HG03439 (cell line): ENCODE data around the gene DPYSL4.

ENCODE experiments used
- ATAC-seq: cut with Tn5 transposase; IDR thresholded peaks from one replicate; pipeline ENCODE4 v1.9.1; 2021; ENCODE audit warnings: mild to moderate bottlenecking, moderate library complexity; ENCODE audit not compliant: unreplicated experiment

Gene DPYSL4

GRCh38 chr10:132239126-132240031 lies 52.6 kb downstream of the DPYSL4 start:
- no peak for ATAC-seq

DNA sequence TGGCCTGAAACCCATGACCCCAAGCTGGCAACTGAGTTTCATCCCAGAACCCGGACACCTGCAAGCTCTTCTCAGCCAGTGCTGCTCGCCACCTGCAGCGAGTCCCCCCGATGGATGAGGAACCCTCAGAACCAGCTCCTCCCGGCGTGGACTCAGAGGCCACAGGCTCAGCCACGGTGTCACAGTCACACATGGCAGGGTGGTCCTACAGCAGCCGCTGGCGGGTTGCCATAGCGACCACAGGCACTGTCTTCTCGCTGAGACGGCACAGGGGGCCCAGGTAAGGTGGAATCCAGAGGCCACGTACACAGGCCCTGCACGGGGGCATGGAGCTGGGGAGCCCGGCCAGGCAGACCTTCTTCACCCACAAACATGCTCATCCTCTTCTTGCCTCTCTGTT lies 53.4 kb downstream of the DPYSL4 start:
- ATAC-seq: no peak

- ATAC-seq: no peak
These were observed 53.8 kb downstream of the DPYSL4 start for GRCh38 chr10:132240581-132240980.

- ATAC-seq: no peak
These were observed 54.3 kb downstream of the DPYSL4 start for GRCh38 chr10:132241086-132241485.

- ATAC-seq: no peak
These were observed 54.7 kb downstream of the DPYSL4 start for GRCh38 chr10:132241496-132241895.

DNA sequence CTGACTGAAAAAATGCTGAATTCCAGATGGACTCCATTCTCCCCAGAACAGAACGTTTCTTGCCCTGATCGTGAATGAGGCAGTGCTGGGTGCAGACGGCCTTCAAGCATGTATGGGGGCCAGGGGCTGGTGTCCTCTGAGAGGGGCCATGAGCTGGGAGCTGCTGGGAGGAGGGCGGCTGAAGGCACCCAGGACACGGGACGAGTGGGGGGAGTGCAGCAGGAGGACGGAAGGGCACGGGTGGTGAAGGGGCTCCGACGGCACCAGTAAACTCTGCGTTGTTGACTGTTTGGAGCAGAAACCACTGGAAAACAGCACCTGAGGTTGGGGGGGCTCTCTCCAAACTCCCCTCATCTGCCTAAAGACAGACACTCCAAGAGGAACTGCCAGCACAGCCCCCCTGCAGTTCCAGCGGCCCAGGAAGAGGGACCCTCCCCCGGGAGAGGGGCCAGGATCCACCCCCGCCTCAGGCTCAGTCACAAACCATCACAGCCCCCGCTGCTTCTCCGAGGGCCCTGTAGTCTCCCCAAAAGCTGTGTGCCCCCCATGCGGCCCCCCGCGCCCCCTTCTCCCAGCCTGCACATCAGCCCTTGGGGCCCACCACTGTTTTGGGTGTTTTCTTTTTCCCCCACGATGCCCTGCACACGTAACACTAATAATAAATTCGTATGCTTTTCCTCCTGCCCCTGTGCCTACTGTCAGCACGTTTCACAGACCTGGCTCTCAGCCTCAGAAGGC lies 55.5 kb downstream of the DPYSL4 start:
- ATAC-seq: no peak

DNA sequence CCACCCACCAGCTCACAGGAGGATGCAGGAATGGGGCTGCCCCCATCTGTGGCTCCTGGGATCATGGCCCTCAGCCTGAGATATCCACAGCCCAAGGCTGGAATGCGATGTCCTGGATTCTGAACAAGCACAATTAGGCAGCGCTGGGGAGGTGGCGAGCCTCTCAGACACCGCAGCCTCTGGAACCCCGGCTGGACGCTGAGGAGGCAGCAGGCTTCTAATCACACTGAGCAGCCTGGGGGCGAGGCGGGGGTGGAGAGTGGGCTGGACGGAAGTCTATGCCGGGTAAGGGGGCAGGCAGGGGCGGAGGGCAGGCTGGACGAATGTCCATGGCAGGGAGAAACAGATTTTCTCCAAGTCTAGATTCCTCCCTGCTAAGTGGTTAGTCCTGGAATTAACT lies 56.4 kb downstream of the DPYSL4 start:
- no peak for ATAC-seq

GRCh38 chr10:132243626-132244025 lies 56.9 kb downstream of the DPYSL4 start:
- ATAC-seq: no peak

- no peak for ATAC-seq
These were observed 58.3 kb downstream of the DPYSL4 start for GRCh38 chr10:132245056-132245455.

DNA sequence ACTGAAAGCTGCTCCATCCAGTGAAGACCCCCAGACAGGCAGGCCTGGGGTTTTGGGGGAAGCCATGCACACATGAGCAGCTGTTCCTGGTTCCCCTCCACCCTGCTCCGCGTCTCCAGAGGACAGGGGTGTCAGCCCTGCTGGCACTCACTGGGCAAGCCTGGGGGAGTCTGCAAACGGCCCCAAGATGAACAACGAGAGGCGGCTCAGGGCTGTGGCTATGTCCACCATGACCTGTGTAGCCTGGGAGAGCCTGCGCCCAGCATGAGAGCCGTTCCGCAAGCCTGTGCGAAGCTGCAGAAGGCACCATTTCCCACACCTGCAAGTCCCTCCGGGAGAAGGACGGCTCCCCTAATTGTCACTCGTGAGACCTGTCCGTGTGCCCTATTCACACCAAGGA lies 59.5 kb downstream of the DPYSL4 start:
- ATAC-seq: no peak

DNA sequence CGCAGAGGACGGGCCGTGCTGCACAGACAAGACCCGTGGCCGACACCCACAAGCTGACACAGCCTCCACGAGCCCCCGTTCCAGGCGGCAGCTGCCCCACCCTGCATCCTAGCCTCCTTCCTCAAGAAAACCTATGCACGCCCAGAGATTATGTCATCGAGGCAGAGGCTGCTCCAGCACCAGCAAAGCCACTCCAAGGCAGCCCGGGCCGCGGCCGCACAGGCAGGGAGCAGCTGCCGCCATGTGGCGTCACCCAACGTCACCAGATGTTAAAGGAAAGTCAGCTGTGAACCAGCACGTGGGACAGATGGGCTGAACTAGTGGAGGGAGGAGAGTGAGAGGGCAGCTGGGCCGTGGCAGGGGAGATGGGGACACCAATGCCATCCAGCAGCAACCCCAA lies 61.2 kb downstream of the DPYSL4 start:
- no peak for ATAC-seq

GRCh38 chr10:132248455-132249225 lies 61.9 kb downstream of the DPYSL4 start:
- ATAC-seq: no peak

DNA sequence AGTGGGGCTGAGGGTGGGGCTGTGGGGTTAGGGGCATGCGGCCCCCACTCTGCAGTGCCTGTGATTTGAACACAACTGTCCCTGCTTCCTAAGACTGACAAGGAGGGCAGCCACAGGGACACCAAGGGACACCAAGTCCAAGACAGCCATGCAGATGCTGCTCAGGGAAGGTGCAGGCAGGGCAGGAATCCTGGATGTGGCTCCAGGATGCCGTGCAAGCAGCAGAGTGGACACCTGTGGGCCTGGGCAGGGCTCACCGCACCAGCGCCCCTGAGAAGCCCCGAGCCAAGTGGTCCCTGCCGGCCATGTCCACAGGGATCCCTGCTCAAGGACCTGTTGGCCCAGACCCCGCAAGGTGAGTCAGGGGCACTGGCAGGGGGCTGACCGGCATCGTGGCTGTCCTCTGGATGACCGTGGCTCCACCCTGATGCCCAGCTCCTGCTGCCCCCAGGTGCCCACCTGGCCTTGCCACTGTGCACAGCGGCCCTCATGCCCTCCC lies 62.5 kb downstream of the DPYSL4 start:
- no peak for ATAC-seq

DNA sequence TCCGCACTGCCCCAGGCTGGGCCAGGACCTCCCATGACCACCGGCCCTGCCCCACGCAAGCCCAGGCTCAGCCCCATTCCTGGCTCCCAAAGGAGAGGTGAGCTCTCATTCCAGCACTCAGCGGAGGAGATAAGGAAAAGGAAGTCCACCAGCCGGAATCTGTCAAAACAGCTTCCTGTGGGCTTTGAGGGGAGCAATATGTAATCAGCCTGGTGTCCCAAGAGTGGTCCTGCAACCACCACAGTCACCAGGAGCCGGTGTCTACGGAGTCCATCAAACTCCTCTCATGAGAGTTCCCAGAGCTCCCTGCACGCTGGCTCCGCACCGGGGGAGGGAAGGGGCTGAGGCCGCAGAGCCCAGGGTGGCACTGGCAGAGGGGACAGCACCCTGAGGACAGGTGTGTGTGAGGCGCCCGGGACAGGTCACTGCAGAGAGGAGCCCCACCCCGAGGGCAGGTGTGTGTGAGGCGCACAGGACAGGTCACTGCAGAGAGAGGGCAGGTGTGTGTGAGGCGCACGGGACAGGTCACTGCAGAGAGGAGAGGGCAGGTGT lies 63.2 kb downstream of the DPYSL4 start:
- ATAC-seq: no peak

DNA sequence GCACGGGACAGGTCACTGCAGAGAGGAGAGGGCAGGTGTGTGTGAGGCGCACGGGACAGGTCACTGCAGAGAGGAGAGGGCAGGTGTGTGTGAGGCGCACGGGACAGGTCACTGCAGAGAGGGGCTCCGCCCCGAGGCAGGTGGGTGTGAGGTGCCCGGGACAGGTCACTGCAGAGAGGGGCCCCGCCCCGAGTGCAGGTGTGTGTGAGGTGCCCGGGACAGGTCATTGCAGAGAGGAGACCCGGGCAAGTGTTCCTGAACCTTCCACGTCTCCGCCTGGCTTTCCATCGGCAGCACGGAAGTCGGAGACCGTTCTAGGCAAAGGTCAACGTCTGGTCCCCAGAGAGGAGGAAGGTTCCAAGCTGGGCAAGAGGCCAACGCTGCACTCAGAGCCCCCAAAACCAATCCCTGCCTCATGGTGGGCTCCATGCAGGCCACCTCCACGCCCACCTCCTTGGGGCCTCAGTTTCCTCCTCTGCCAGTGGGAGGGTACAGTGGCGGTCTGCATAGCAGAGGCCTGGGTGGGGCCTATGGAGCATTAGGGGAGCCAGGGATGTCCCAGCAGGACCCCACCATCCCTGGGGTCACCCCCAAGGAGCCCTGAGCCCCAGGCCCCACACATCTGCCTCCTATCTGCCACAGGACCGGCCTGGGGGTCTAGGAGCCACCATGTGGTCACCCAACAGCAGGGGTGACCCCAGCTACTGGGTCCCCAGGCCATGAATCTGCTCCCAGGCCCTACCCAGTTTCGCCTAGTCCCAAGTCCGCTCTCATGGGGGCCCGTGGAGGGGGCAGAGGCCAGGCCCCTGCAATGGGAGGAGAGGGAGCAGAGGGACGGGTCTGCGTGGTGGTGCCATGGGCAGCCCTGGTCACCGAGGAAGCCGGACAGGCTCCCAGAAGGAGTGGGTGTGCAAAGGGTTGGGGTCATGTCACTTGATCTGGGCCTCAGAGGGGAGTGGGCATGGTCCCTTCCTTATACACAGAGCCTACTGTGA lies 64.0 kb downstream of the DPYSL4 start:
- no peak for ATAC-seq

DNA sequence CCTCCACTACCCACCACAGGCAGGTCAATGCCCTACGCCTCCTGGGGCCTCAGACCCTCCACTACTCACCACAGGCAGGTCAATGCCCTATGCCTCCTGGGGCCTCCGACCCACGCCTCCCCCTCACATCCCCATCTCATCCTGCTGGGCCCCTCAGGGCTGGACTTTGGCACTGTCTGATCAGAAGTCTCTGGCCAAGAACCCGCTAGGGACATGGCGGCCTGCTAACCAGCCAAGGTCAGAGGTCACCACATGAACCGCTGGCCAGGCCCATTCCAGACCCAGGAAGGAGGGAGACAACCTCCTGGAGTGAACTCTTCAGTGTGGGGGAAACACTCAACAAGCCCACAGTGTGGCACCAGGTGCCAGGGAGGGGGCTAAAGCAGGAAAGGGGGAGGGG lies 65.2 kb downstream of the DPYSL4 start:
- ATAC-seq: no peak

GRCh38 chr10:132252412-132252811 lies 65.7 kb downstream of the DPYSL4 start:
- ATAC-seq: no peak

DNA sequence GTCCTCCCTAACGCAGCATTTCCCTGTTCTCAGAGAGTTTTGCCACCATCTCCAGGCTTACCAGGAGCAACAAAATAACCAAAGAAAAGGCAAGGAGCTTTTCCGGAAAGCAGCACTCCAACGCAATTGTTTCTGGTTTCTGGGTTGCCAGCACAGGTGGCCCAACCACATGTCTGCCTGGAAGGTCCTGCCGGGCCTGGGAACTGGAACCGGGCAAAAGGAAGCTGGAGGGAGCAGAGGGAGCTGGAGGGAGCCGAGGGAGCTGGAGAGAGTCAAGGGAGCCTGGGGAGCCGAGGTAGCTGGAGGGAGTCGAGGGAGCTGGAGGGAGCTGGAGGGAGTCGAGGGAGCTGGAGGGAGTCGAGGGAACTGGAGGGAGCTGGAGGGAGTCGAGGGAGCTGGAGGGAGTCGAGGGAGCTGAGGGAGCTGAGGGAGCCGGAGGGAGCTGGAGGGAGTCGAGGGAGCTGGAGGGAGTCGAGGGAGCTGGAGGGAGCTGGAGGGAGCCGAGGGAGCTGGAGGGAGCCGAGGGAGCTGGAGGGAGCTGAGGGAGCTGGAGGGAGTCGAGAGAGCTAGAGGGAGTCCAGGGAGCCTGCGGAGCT lies 66.4 kb downstream of the DPYSL4 start:
- ATAC-seq: no peak

- ATAC-seq: no peak
These were observed 68.1 kb downstream of the DPYSL4 start for GRCh38 chr10:132254841-132255240.
